CD14-positive monocyte (primary cell): Measurements from ENCODE around the gene SEMA4G. TPM values are rescaled to one million over a fixed set of nuclear protein-coding genes. Genes with fewer than 3 reads are reported as not detected.

Source experiments
- DNase-seq, 3 donors: peaks; one replicate each; pipeline ENCODE4 v3.0.0-alpha.2; 2011 to 2022
- H2AFZ ChIP-seq: 2 replicates; pipeline ENCODE4 v1.6.0; 2012; ENCODE audit warnings: mild to moderate bottlenecking, low read depth, low read length, inconsistent platforms; ENCODE audit not compliant: insufficient read depth, poor library complexity, severe bottlenecking
- H3K27ac ChIP-seq, 2 donors: 1 replicate in 1 of 2; 2 replicates in 1 of 2; pipeline ENCODE4 v1.5.1; 2012 to 2013; ENCODE audit warnings: low read length in 2 of 2, control low read depth in 1 of 2, inconsistent platforms in 1 of 2, low read depth in 1 of 2, mild to moderate bottlenecking in 1 of 2
- H3K27me3 ChIP-seq, 2 donors: one replicate each; pipeline versions ENCODE4 v1.6.0 to v1.6.1; 2011 to 2013; ENCODE audit warnings: low read length in 2 of 2; ENCODE audit not compliant: control insufficient read depth in 2 of 2, insufficient read depth in 2 of 2
- H3K36me3 ChIP-seq, 2 donors: replicated peaks in 1 of 2; 1 replicate in 1 of 2; 2 replicates in 1 of 2; pipeline versions ENCODE4 v1.5.1 to v1.6.1; 2012 to 2013; ENCODE audit warnings: low read length in 2 of 2, control low read depth in 1 of 2, inconsistent platforms in 1 of 2, mild to moderate bottlenecking in 1 of 2; ENCODE audit not compliant: insufficient read depth in 2 of 2, control insufficient read depth in 1 of 2
- H3K4me1 ChIP-seq, 2 donors: 1 replicate in 1 of 2; 2 replicates in 1 of 2; pipeline versions ENCODE4 v1.5.1 to v1.6.1; 2012 to 2013; ENCODE audit warnings: low read length in 2 of 2, control low read depth in 1 of 2, inconsistent platforms in 1 of 2, mild to moderate bottlenecking in 1 of 2, moderate library complexity in 1 of 2; ENCODE audit not compliant: insufficient read depth in 2 of 2, control insufficient read depth in 1 of 2
- H3K4me2 ChIP-seq: replicated peaks from 2 replicates; pipeline ENCODE3; 2012; ENCODE audit warnings: low read length, moderate library complexity, mild to moderate bottlenecking; ENCODE audit not compliant: poor library complexity, severe bottlenecking; ENCODE audit errors: extremely low read depth
- H3K4me3 ChIP-seq, 3 experiments: fragments of 200-600 bp in 1 of 3; sonication (generic) in 1 of 3; replicated peaks in 1 of 3; 1 replicate in 2 of 3; 2 replicates in 1 of 3; pipeline ENCODE4 v1.5.1; 2011 to 2013; ENCODE audit warnings: low read length in 3 of 3, mild to moderate bottlenecking in 3 of 3, control low read depth in 2 of 3, low read depth in 2 of 3, inconsistent platforms in 1 of 3, moderate library complexity in 1 of 3
- H3K79me2 ChIP-seq: 2 replicates; pipeline ENCODE4 v1.6.0; 2012; ENCODE audit warnings: mild to moderate bottlenecking, control low read depth, inconsistent platforms, low read length, moderate library complexity; ENCODE audit not compliant: insufficient read depth
- H3K9ac ChIP-seq: 2 replicates; pipeline ENCODE4 v1.6.0; 2017; ENCODE audit warnings: low read length, mild to moderate bottlenecking; ENCODE audit not compliant: insufficient read depth, poor library complexity, severe bottlenecking
- H3K9me3 ChIP-seq, 2 donors: replicated peaks in 1 of 2; 1 replicate in 1 of 2; 2 replicates in 1 of 2; pipeline versions ENCODE4 v1.5.1 to v1.6.1; 2012 to 2013; ENCODE audit warnings: low read length in 2 of 2, control low read depth in 1 of 2; ENCODE audit not compliant: control insufficient read depth in 1 of 2, insufficient read depth in 1 of 2
- H4K20me1 ChIP-seq: 2 replicates; pipeline ENCODE4 v1.6.0; 2012; ENCODE audit warnings: mild to moderate bottlenecking, low read length, control low read depth, moderate library complexity; ENCODE audit not compliant: insufficient read depth
- H3K27ac Mint-ChIP-seq, 7 donors: one replicate each; pipeline ENCODE4 v1.8.0; 2020; ENCODE audit warnings: mild to moderate bottlenecking in 7 of 7, mixed read lengths in 7 of 7, moderate library complexity in 6 of 7, inconsistent platforms in 2 of 7
- H3K27me3 Mint-ChIP-seq, 3 donors: one replicate each; pipeline ENCODE4 v1.8.0; 2021 to 2022; ENCODE audit warnings: low read depth in 3 of 3, mild to moderate bottlenecking in 3 of 3, mixed read lengths in 3 of 3, moderate library complexity in 3 of 3, inconsistent platforms in 1 of 3
- H3K36me3 Mint-ChIP-seq, 2 donors: one replicate each; pipeline ENCODE4 v1.8.0; 2020; ENCODE audit warnings: mixed read lengths in 2 of 2, inconsistent platforms in 1 of 2, mild to moderate bottlenecking in 1 of 2
- H3K4me1 Mint-ChIP-seq: one replicate; pipeline ENCODE4 v1.8.0; 2020; ENCODE audit warnings: mild to moderate bottlenecking, mixed read lengths
- H3K4me3 Mint-ChIP-seq, 2 donors: one replicate each; pipeline ENCODE4 v1.8.0; 2020; ENCODE audit warnings: mild to moderate bottlenecking in 2 of 2, mixed read lengths in 2 of 2, moderate library complexity in 1 of 2
- H3K9me3 Mint-ChIP-seq, 7 donors: one replicate each; pipeline ENCODE4 v1.8.0; 2020 to 2022; ENCODE audit warnings: mixed read lengths in 7 of 7, mild to moderate bottlenecking in 6 of 7, moderate library complexity in 6 of 7, inconsistent platforms in 2 of 7
- WGBS: methylation state at CpG from one replicate; pipeline ENCODE4 v1.1.5; 2013; ENCODE audit warnings: missing lambda C conversion rate; ENCODE audit not compliant: insufficient coverage; 5-methylcytosine and 5-hydroxymethylcytosine counted together
- intact Hi-C, 2 donors: fragments of 100-400 bp; cut with micrococcal nuclease; formaldehyde crosslinking; loops; one replicate each; pipeline versions ENCODE4 v1.15.0 to v1.15.1; 2023
- polyA minus RNA-seq: library from RNA; depleted of rRNA, polyadenylated mRNA; stranded (reverse); fragments of >200 nt; gene quantifications from 2 replicates; pipeline ENCODE4 v1.2.3, GENCODE V29; 2012
- polyA plus RNA-seq, 3 donors: library from polyadenylated mRNA; depleted of rRNA in 1 of 3; unstranded in 2 of 3; stranded (reverse) in 1 of 3; fragments of 300-500 nt in 2 of 3; fragments of >200 nt in 1 of 3; fragmentation: Illumina TruSeq in 2 of 3; gene quantifications; 1 replicate in 2 of 3; 2 replicates in 1 of 3; pipeline ENCODE4 v1.2.3, GENCODE V29; 2012 to 2021
- total RNA-seq, 12 experiments: library from RNA in 1 of 12; stranded (reverse) in 1 of 12; fragments of 120-200 nt in 1 of 12; gene quantifications; one replicate each; pipeline ENCODE4 v1.2.4 and lab custom pipeline; 2013 to 2026; ENCODE audit warnings: mixed read lengths in 6 of 12, inconsistent platforms in 1 of 12
- TF ChIP-seq, protein P1 (sequence below): fragments of 200-600 bp; IDR thresholded peaks from one replicate; pipeline ENCODE4 v1.8.0; 2022; ENCODE audit warnings: antibody characterized with exemption, mild to moderate bottlenecking

Gene SEMA4G, protein sequence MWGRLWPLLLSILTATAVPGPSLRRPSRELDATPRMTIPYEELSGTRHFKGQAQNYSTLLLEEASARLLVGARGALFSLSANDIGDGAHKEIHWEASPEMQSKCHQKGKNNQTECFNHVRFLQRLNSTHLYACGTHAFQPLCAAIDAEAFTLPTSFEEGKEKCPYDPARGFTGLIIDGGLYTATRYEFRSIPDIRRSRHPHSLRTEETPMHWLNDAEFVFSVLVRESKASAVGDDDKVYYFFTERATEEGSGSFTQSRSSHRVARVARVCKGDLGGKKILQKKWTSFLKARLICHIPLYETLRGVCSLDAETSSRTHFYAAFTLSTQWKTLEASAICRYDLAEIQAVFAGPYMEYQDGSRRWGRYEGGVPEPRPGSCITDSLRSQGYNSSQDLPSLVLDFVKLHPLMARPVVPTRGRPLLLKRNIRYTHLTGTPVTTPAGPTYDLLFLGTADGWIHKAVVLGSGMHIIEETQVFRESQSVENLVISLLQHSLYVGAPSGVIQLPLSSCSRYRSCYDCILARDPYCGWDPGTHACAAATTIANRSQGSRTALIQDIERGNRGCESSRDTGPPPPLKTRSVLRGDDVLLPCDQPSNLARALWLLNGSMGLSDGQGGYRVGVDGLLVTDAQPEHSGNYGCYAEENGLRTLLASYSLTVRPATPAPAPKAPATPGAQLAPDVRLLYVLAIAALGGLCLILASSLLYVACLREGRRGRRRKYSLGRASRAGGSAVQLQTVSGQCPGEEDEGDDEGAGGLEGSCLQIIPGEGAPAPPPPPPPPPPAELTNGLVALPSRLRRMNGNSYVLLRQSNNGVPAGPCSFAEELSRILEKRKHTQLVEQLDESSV
- 0.12 TPM for total RNA-seq (2013)
- polyA plus RNA-seq = under 1 TPM in 1 of 3 donors, not detected in 2; 0.24 TPM
- 0.14 and 0.16 TPM in 2 replicates for polyA minus RNA-seq
- 0 to 1.1 (median 0.06) reads per million in 11 experiments for total RNA-seq (lab: John Stamatoyannopoulos, UW)

DNA sequence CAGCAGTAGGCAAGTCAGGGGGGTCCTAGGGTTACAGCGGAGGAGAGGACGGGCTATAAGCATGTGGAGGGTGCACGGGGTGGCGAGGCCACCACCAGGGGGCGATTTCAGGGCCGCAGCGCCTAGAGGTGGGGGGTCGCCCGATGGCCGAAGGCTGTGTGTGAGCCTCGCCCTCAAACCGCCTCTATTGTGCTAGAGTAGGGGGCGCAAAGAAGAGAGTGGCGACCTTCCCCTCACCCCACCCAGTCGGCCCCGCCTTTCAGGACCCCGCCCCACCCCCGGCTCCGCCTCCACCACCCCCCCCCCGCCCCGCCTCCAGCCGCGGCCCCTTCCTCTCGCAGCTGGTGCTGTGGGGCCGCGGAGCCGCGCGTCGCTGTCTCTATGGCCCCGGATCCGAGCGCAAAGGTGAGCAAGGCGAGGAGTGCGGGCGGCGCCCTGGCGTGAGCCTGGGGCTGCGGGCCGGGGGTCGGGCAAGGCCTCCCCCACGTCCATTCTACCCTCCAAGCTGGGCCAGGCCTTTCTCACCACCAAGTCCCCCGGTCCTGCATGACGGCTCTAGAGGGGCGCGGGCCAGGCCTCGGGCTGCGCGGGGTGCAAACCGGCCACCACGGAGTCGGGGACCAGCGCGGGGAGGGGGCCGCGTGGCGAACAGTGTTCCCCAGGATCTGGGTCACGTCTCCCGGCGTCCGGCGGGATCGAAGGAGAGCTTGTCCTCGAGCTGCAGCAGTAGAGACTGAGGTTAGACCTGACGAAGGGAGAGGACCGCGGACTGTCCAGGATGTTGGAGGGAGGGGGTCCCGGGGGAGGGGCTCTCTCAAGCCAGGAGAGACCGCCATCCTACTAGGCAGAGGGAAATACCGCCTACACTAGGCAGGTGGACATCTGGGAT lies at the start of gene SEMA4G:
Gene SEMA4G (plus strand): TSS at position 318 of the 889 bp plus-strand sequence. CDS start 3,409 bp downstream, outside the sequence.
- H3K4me3 ChIP-seq = peak within 1 kb of the TSS; percentile 6 to 70 (median 31)
- peak within 1 kb of the TSS; percentile 76 for H3K4me2 ChIP-seq
- Mint-ChIP-seq H3K4me3 (peak within 1 kb of the TSS; percentile 71 to 84), H3K9me3 (peaks cover 0 to 3% (median 0%) of the 10 kb centered on the region in 7 donors), H3K27ac (peak within 1 kb of the TSS in 2 of 7 donors; percentile 21 to 33), H3K27me3 (peaks cover 18 to 26% (median 22%) of the 10 kb centered on the region in 3 donors), H3K4me1 (peaks cover 13% of the 10 kb centered on the region), H3K36me3 (peaks cover 21% of the 10 kb centered on the region in 2 donors)
- TF ChIP-seq, protein P1, sequence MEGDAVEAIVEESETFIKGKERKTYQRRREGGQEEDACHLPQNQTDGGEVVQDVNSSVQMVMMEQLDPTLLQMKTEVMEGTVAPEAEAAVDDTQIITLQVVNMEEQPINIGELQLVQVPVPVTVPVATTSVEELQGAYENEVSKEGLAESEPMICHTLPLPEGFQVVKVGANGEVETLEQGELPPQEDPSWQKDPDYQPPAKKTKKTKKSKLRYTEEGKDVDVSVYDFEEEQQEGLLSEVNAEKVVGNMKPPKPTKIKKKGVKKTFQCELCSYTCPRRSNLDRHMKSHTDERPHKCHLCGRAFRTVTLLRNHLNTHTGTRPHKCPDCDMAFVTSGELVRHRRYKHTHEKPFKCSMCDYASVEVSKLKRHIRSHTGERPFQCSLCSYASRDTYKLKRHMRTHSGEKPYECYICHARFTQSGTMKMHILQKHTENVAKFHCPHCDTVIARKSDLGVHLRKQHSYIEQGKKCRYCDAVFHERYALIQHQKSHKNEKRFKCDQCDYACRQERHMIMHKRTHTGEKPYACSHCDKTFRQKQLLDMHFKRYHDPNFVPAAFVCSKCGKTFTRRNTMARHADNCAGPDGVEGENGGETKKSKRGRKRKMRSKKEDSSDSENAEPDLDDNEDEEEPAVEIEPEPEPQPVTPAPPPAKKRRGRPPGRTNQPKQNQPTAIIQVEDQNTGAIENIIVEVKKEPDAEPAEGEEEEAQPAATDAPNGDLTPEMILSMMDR = peak; percentile 72
- peaks cover 11 to 26% of the 10 kb centered on the region in 2 donors for H3K36me3 ChIP-seq
- H2AFZ ChIP-seq = peak within 1 kb of the TSS; percentile 70
- H4K20me1 ChIP-seq = no peaks in the 10 kb centered on the region
- 2% methylated on average over 46 of the region's 70 CpGs for WGBS
- peaks cover 11 to 13% of the 10 kb centered on the region in 2 donors for H3K4me1 ChIP-seq
- intact Hi-C loops = loop anchor here in 1 of 2 donors (5.0 kb wide), 1 partner anchor 43 kb away; no protein-coding TSS in a partner anchor
- peak within 1 kb of the TSS; percentile 43 for H3K9ac ChIP-seq
- peak; percentile 4 to 36 (median 15) for DNase-seq
- H3K27ac ChIP-seq = no peak within 1 kb of the TSS
- no peaks in the 10 kb centered on the region for H3K9me3 ChIP-seq
- H3K27me3 ChIP-seq = peaks cover 7 to 13% of the 10 kb centered on the region in 2 donors
- no peaks in the 10 kb centered on the region for H3K79me2 ChIP-seq
